HG03342 (cell line): ENCODE data around the gene PGK1.

Experiments
- ATAC-seq: cut with Tn5 transposase; IDR thresholded peaks from one replicate; pipeline ENCODE4 v1.9.1; 2021; ENCODE audit warnings: mild to moderate bottlenecking, moderate library complexity; ENCODE audit not compliant: unreplicated experiment

PGK1 gene

GRCh38 chrX:78165425-78165824, 61.4 kb downstream of the PGK1 start:
- ATAC-seq, result no peak

DNA sequence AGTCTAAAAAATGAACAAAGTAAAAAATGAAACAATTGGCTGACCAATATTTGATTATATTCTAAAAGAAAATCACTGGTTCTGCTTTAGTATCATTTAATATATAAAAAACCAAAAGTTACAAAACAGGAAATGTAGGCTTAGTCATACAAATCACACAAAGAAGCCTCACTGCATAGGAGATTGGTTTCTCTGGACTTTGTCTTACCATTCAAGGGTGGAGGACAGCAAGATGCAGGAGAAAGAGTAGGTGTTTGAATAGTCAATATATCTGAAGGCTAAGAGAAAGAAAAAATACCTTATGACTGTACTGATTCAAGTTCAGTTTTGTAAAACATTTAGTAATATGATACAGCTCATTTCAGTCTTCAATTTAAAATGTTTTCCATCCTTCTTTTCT, 64.0 kb downstream of the PGK1 start:
- no peak for ATAC-seq
